Mesothelial cell of epicardium (in vitro differentiated cells): ENCODE results near the gene LRIG3. TPM values are rescaled to one million over a fixed set of nuclear protein-coding genes. Genes with fewer than 3 reads are reported as not detected.

Experiments
- DNase-seq, 2 experiments: peaks; one replicate each; pipeline ENCODE4 v3.0.0; 2021; ENCODE audit warnings: low spot score in 2 of 2; ENCODE audit not compliant: unreplicated experiment in 2 of 2
- H3K27ac Mint-ChIP-seq: 2 replicates; pipeline ENCODE4 v1.8.0; 2021; ENCODE audit warnings: mixed read lengths
- H3K27me3 Mint-ChIP-seq: 2 replicates; pipeline ENCODE4 v1.8.0; 2021; ENCODE audit warnings: low read depth, mixed read lengths
- H3K36me3 Mint-ChIP-seq: 2 replicates; pipeline ENCODE4 v1.8.0; 2021; ENCODE audit warnings: mixed read lengths
- H3K4me1 Mint-ChIP-seq: 2 replicates; pipeline ENCODE4 v1.8.0; 2021; ENCODE audit warnings: mixed read lengths
- H3K4me3 Mint-ChIP-seq: 2 replicates; pipeline ENCODE4 v1.8.0; 2021; ENCODE audit warnings: mild to moderate bottlenecking, moderate library complexity, mixed read lengths
- H3K9me3 Mint-ChIP-seq: 2 replicates; pipeline ENCODE4 v1.8.0; 2021; ENCODE audit warnings: mixed read lengths
- total RNA-seq: library from RNA; stranded (reverse); gene quantifications from 3 replicates; pipeline ENCODE4 v1.2.1, GENCODE V29; 2021
- TF ChIP-seq, protein P1 (sequence below): fragments of 200-600 bp; sonication (generic); IDR thresholded peaks from one replicate; pipeline ENCODE4 v1.5.0; 2021; ENCODE audit warnings: antibody characterized with exemption; ENCODE audit not compliant: unreplicated experiment

Gene LRIG3
- total RNA-seq, 1 donor from 2014 or later = 20.3 TPM

DNA sequence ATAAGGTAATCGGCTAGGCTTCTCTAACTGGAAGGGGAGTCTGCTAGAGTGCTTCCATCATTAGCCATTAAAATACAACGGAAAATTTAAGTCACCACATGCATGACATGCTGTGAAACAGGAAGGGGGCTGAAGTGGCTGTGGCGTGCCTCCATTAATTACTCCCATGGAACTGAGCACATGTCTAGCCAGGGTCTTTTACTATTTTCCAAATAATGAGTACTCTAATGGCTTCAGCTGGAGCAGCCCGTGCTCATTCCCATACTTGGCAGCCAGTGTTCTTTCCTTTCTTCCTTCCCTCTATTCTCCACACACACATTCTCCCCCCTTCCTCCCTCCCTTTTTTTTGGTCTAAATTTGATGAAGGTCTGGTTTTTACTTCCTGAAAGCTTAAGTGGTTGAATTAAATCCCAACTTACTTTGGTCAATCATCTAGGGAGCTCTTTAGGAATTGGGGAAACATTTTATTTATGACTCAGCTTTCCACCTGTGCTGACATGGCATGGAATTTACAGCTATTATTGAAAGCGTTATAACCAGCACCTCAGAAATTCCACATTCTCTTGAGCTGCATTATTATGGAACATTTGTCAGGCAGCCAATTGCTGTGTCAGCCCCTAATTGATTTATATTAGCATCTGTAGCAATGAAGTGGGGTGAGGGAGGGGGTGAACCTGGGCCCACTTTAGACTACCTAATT is 72.3 kb downstream of the LRIG3 start:
- no peak overlapping the region for H3K4me3 Mint-ChIP-seq
- no peak overlapping the region for H3K27ac Mint-ChIP-seq
- no peak for DNase-seq
- H3K36me3 Mint-ChIP-seq = no peaks in the 10 kb centered on the region
- TF ChIP-seq, protein P1, sequence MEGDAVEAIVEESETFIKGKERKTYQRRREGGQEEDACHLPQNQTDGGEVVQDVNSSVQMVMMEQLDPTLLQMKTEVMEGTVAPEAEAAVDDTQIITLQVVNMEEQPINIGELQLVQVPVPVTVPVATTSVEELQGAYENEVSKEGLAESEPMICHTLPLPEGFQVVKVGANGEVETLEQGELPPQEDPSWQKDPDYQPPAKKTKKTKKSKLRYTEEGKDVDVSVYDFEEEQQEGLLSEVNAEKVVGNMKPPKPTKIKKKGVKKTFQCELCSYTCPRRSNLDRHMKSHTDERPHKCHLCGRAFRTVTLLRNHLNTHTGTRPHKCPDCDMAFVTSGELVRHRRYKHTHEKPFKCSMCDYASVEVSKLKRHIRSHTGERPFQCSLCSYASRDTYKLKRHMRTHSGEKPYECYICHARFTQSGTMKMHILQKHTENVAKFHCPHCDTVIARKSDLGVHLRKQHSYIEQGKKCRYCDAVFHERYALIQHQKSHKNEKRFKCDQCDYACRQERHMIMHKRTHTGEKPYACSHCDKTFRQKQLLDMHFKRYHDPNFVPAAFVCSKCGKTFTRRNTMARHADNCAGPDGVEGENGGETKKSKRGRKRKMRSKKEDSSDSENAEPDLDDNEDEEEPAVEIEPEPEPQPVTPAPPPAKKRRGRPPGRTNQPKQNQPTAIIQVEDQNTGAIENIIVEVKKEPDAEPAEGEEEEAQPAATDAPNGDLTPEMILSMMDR = no peak
- H3K27me3 Mint-ChIP-seq = no peaks in the 10 kb centered on the region
- peaks cover 7% of the 10 kb centered on the region for H3K4me1 Mint-ChIP-seq
- peaks cover 4% of the 10 kb centered on the region for H3K9me3 Mint-ChIP-seq

DNA sequence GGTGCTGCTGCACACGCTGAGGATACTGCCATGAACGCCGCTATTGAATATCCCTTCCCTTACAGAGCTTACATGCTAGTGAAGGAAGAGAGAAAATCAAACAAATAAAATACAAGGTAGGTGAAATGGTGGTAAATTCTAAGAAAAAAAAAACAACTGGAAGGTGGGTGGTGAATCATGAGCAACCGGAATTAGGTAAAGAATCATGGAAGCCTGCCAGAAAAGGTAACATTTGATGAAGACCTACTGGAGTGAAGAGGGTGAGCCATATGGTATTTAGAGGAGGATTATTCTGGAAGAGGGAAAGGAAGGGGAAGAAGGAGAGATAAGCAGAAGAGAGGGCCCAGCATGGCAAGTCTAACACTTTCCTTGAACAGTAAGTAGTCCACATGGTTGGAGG is 76.1 kb downstream of the LRIG3 start:
- Mint-ChIP-seq H3K27me3 (no peaks in the 10 kb centered on the region), H3K27ac (no peak overlapping the region), H3K9me3 (peaks cover 10% of the 10 kb centered on the region), H3K36me3 (peaks cover 4% of the 10 kb centered on the region), H3K4me3 (no peak overlapping the region), H3K4me1 (peaks cover 7% of the 10 kb centered on the region)
- TF ChIP-seq, protein P1 = no peak
- no peak for DNase-seq

DNA sequence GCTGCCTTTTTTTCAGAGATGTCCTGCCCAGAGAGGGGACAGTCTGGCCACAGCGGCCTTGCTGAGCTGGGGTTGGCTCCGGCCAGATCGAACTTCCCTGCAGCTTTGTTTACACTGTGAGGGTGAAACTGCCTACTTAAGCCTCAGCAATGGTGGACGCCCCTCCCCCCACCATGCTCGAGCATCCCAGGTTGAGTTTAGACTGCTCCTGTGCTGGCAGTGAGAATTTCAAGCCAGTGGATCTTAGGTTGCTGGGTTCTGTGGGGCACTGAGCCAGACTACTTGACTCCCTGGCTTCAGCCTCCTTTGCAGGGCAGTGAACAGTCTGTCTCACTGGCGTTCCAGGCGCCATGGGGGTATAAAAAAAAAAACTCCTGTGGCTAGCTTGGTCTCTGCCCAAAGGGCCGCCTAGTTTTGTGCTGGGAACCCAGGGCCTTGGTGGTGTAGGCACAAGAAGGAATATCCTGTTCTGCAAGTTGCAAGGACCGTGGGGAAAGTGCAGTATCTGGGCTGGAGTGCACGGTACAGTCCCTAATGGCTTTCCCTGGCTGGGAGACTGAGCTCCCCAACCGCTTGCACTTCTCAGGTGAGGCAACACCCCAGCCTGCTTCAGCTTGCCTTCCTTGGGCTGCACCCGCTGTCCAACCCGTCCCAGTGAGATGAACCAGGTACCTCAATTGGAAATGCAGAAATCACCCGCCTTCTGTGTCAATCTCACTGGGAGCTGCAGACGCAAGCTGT is 79.1 kb downstream of the LRIG3 start:
- no peak for DNase-seq
- Mint-ChIP-seq H3K27ac (no peak overlapping the region), H3K4me1 (no peaks in the 10 kb centered on the region), H3K36me3 (peaks cover 4% of the 10 kb centered on the region), H3K4me3 (no peak overlapping the region), H3K9me3 (peaks cover 28% of the 10 kb centered on the region), H3K27me3 (no peaks in the 10 kb centered on the region)
- TF ChIP-seq, protein P1 = no peak

GRCh38 chr12:58833853-58834252 is 86.5 kb downstream of the LRIG3 start:
- Mint-ChIP-seq H3K9me3 (peaks cover 15% of the 10 kb centered on the region), H3K4me3 (no peak overlapping the region), H3K27ac (no peak overlapping the region), H3K4me1 (no peaks in the 10 kb centered on the region), H3K36me3 (no peaks in the 10 kb centered on the region), H3K27me3 (no peaks in the 10 kb centered on the region)
- TF ChIP-seq, protein P1 = no peak
- no peak for DNase-seq

DNA sequence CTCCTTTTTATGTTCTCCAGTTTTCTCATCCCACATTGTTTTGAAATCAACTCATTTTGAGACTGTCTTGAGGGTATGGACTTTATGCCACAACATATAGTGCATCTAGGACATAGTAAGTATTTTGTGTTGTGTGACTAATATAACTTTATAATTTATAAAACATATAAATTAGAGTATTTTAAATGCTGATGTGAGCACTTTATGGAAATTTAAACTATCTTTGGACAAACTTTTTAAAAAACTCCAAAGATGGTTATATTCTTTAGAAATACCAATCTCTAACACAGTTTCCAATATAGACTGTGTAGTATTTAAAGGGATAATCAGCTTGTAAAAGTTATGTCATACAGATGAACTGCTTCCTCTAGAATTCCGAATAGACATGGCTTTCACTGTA is 87.4 kb downstream of the LRIG3 start:
- TF ChIP-seq, protein P1 = no peak
- Mint-ChIP-seq H3K4me1 (no peaks in the 10 kb centered on the region), H3K9me3 (peaks cover 6% of the 10 kb centered on the region), H3K27me3 (no peaks in the 10 kb centered on the region), H3K36me3 (no peaks in the 10 kb centered on the region), H3K4me3 (no peak overlapping the region), H3K27ac (no peak overlapping the region)
- DNase-seq = no peak
